WTC11 (cell line): ENCODE results near the gene MYL3. TPM values are rescaled to one million over a fixed set of nuclear protein-coding genes. Genes with fewer than 3 reads are reported as not detected.

Experiments used
- ATAC-seq: fragments of 200-7000 bp; cut with Tn5 transposase; 2 replicates; pipeline ENCODE4 v1.10.0; 2021; ENCODE audit warnings: mild to moderate bottlenecking, moderate library complexity
- CTCF ChIA-PET: fragments of 300-600 bp; sonication (Branson Sonifier 250); formaldehyde crosslinking; loops from one replicate; lab custom pipeline; 2021; ENCODE audit warnings: antibody characterized with exemption; lab: Charles Lee
- POLR2A ChIA-PET: fragments of 350-600 bp; sonication (Branson Sonifier 250); formaldehyde crosslinking; loops from one replicate; lab custom pipeline; 2021; ENCODE audit warnings: antibody characterized with exemption; lab: Charles Lee
- DNase-seq: peaks from one replicate; pipeline ENCODE4 v3.0.0; 2021; ENCODE audit warnings: low spot score
- H3K27ac Mint-ChIP-seq: 2 replicates; pipeline ENCODE4 v1.8.0; 2021; ENCODE audit warnings: mixed read lengths
- H3K27me3 Mint-ChIP-seq: 2 replicates; pipeline ENCODE4 v1.8.0; 2021; ENCODE audit warnings: low read depth, mild to moderate bottlenecking, moderate library complexity, mixed read lengths
- H3K36me3 Mint-ChIP-seq: 2 replicates; pipeline ENCODE4 v1.8.0; 2021; ENCODE audit warnings: mixed read lengths
- H3K4me1 Mint-ChIP-seq: 2 replicates; pipeline ENCODE4 v1.8.0; 2022; ENCODE audit warnings: mixed read lengths
- H3K4me3 Mint-ChIP-seq: 2 replicates; pipeline ENCODE4 v1.8.0; 2021; ENCODE audit warnings: mild to moderate bottlenecking, moderate library complexity, mixed read lengths
- H3K9me3 Mint-ChIP-seq: 2 replicates; pipeline ENCODE4 v1.8.0; 2021; ENCODE audit warnings: mixed read lengths
- AR ChIP-seq: fragments of 250-450 bp; sonication (Bioruptor Pico); IDR thresholded peaks from 2 replicates; pipeline ENCODE4 v1.9.0; 2021; ENCODE audit warnings: mild to moderate bottlenecking
- CDX4 ChIP-seq: fragments of 250-450 bp; sonication (Bioruptor Pico); IDR thresholded peaks from 2 replicates; pipeline ENCODE4 v1.9.0; 2021; ENCODE audit warnings: moderate library complexity, mild to moderate bottlenecking, inconsistent platforms, borderline replicate concordance
- CREM ChIP-seq: sonication (generic); formaldehyde crosslinking; IDR thresholded peaks from 2 replicates; pipeline ENCODE4 v1.8.1; 2022; ENCODE audit warnings: mild to moderate bottlenecking, missing genetic modification reagents, moderate library complexity
- E2F5 ChIP-seq: sonication (generic); formaldehyde crosslinking; IDR thresholded peaks from 2 replicates; pipeline ENCODE4 v1.8.1; 2022; ENCODE audit warnings: mild to moderate bottlenecking, moderate library complexity, missing genetic modification reagents
- IRF2 ChIP-seq: sonication (generic); formaldehyde crosslinking; IDR thresholded peaks from 2 replicates; pipeline ENCODE4 v1.8.0; 2022; ENCODE audit warnings: low read depth, missing genetic modification reagents, borderline replicate concordance
- JAZF1 ChIP-seq: fragments of 250-450 bp; sonication (Bioruptor Pico); IDR thresholded peaks from 2 replicates; pipeline ENCODE4 v1.9.0; 2021; ENCODE audit warnings: moderate library complexity, mild to moderate bottlenecking, inconsistent platforms
- JUN ChIP-seq: sonication (generic); formaldehyde crosslinking; IDR thresholded peaks from 2 replicates; pipeline ENCODE4 v1.8.0; 2023; ENCODE audit warnings: mild to moderate bottlenecking, missing genetic modification reagents
- SMAD3 ChIP-seq: sonication (generic); formaldehyde crosslinking; IDR thresholded peaks from 2 replicates; pipeline ENCODE4 v1.8.0; 2022; ENCODE audit warnings: missing genetic modification reagents, mild to moderate bottlenecking, borderline replicate concordance
- SMAD4 ChIP-seq: sonication (generic); formaldehyde crosslinking; IDR thresholded peaks from 2 replicates; pipeline ENCODE4 v1.8.0; 2022; ENCODE audit warnings: mild to moderate bottlenecking, missing genetic modification reagents
- ZBTB21 ChIP-seq: sonication (generic); formaldehyde crosslinking; IDR thresholded peaks from 2 replicates; pipeline ENCODE4 v1.8.1; 2023; ENCODE audit warnings: mild to moderate bottlenecking, missing genetic modification reagents, borderline replicate concordance
- ZNF671 ChIP-seq: fragments of 250-450 bp; sonication (Bioruptor Pico); IDR thresholded peaks from 2 replicates; pipeline ENCODE4 v1.8.0; 2021; ENCODE audit warnings: mild to moderate bottlenecking
- total RNA-seq: library from RNA; stranded (reverse); gene quantifications from 3 replicates; pipeline ENCODE4 v1.2.3, GENCODE V29; 2021
- TF ChIP-seq, protein P1 (sequence below): sonication (generic); formaldehyde crosslinking; IDR thresholded peaks from 2 replicates; pipeline ENCODE4 v1.8.0; 2022; ENCODE audit warnings: missing genetic modification reagents
- TF ChIP-seq, protein P2 (sequence below): fragments of 200-600 bp; IDR thresholded peaks from 2 replicates; pipeline ENCODE4 v1.8.0; 2022; ENCODE audit warnings: antibody characterized with exemption
- TF ChIP-seq, protein P3 (sequence below): fragments of 250-450 bp; sonication (Bioruptor Pico); IDR thresholded peaks from 2 replicates; pipeline ENCODE4 v1.9.0; 2021; ENCODE audit warnings: mild to moderate bottlenecking

MYL3 gene
- total RNA-seq, 1 experiment from 2014 or later: 0.31 TPM

- no peak for ATAC-seq
- Mint-ChIP-seq H3K27me3 (peaks cover 91% of the 10 kb centered on the region), H3K27ac (no peak overlapping the region), H3K36me3 (no peaks in the 10 kb centered on the region), H3K4me1 (peaks cover 37% of the 10 kb centered on the region)
- CTCF ChIA-PET: interaction anchor here (0.8 to 1.4 kb wide), 2 partner anchors 29 to 222 kb away, joined by 3 to 6 read pairs; no protein-coding TSS in a partner anchor
- no peak for DNase-seq
- TF ChIP-seq, protein P1, sequence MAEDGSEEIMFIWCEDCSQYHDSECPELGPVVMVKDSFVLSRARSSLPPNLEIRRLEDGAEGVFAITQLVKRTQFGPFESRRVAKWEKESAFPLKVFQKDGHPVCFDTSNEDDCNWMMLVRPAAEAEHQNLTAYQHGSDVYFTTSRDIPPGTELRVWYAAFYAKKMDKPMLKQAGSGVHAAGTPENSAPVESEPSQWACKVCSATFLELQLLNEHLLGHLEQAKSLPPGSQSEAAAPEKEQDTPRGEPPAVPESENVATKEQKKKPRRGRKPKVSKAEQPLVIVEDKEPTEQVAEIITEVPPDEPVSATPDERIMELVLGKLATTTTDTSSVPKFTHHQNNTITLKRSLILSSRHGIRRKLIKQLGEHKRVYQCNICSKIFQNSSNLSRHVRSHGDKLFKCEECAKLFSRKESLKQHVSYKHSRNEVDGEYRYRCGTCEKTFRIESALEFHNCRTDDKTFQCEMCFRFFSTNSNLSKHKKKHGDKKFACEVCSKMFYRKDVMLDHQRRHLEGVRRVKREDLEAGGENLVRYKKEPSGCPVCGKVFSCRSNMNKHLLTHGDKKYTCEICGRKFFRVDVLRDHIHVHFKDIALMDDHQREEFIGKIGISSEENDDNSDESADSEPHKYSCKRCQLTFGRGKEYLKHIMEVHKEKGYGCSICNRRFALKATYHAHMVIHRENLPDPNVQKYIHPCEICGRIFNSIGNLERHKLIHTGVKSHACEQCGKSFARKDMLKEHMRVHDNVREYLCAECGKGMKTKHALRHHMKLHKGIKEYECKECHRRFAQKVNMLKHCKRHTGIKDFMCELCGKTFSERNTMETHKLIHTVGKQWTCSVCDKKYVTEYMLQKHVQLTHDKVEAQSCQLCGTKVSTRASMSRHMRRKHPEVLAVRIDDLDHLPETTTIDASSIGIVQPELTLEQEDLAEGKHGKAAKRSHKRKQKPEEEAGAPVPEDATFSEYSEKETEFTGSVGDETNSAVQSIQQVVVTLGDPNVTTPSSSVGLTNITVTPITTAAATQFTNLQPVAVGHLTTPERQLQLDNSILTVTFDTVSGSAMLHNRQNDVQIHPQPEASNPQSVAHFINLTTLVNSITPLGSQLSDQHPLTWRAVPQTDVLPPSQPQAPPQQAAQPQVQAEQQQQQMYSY: no peak
- TF ChIP-seq ZNF671 (CRISPR knock-in tag) (no peak), AR (CRISPR knock-in tag) (no peak), ZBTB21 (CRISPR knock-in tag) (no peak), SMAD3 (CRISPR knock-in tag) (no peak), CDX4 (no peak)
- TF ChIP-seq, protein P2, sequence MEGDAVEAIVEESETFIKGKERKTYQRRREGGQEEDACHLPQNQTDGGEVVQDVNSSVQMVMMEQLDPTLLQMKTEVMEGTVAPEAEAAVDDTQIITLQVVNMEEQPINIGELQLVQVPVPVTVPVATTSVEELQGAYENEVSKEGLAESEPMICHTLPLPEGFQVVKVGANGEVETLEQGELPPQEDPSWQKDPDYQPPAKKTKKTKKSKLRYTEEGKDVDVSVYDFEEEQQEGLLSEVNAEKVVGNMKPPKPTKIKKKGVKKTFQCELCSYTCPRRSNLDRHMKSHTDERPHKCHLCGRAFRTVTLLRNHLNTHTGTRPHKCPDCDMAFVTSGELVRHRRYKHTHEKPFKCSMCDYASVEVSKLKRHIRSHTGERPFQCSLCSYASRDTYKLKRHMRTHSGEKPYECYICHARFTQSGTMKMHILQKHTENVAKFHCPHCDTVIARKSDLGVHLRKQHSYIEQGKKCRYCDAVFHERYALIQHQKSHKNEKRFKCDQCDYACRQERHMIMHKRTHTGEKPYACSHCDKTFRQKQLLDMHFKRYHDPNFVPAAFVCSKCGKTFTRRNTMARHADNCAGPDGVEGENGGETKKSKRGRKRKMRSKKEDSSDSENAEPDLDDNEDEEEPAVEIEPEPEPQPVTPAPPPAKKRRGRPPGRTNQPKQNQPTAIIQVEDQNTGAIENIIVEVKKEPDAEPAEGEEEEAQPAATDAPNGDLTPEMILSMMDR: no peak
- TF ChIP-seq, all 79 proteins: peak for 0
- no peak overlapping the region for H3K4me3 Mint-ChIP-seq
- no peaks in the 10 kb centered on the region for H3K9me3 Mint-ChIP-seq
- POLR2A ChIA-PET: no interaction called here
Measured at GRCh38 chr3:46885612-46886011, 22.4 kb upstream of the MYL3 start.

GRCh38 chr3:46884929-46885328, 21.7 kb upstream of the MYL3 start:
- no peaks in the 10 kb centered on the region for H3K9me3 Mint-ChIP-seq

More at GRCh38 chr3:46884929-46885328, 21.7 kb upstream of the MYL3 start:
- CTCF ChIA-PET: interaction anchor here (0.8 to 1.9 kb wide), 2 partner anchors 24 to 30 kb away, joined by 6 read pairs; no protein-coding TSS in a partner anchor
- TF ChIP-seq AR (CRISPR knock-in tag): no peak
- no peak for TF ChIP-seq IRF2
- no peak for TF ChIP-seq JAZF1 (CRISPR knock-in tag)
- TF ChIP-seq CREM (CRISPR knock-in tag): no peak
- no peak for TF ChIP-seq JUN
- TF ChIP-seq E2F5 (CRISPR knock-in tag): no peak
- TF ChIP-seq, protein P3, sequence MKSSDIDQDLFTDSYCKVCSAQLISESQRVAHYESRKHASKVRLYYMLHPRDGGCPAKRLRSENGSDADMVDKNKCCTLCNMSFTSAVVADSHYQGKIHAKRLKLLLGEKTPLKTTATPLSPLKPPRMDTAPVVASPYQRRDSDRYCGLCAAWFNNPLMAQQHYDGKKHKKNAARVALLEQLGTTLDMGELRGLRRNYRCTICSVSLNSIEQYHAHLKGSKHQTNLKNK (CRISPR knock-in tag): no peak
- no peak for TF ChIP-seq SMAD4
- TF ChIP-seq, all 79 proteins: peak for 0
- H3K4me3 Mint-ChIP-seq: no peak overlapping the region
- ATAC-seq (no peak), DNase-seq (no peak)
- H3K27ac Mint-ChIP-seq: no peak overlapping the region
- peaks cover 91% of the 10 kb centered on the region for H3K27me3 Mint-ChIP-seq
- H3K36me3 Mint-ChIP-seq: no peaks in the 10 kb centered on the region
- POLR2A ChIA-PET: no interaction called here
- peaks cover 39% of the 10 kb centered on the region for H3K4me1 Mint-ChIP-seq
